GM18511 (cell line): ENCODE measurements around the gene CD6.

Experiments
- ATAC-seq: cut with Tn5 transposase; IDR thresholded peaks from one replicate; pipeline ENCODE4 v1.9.1; 2021; ENCODE audit warnings: mild to moderate bottlenecking, moderate library complexity; ENCODE audit not compliant: unreplicated experiment

Gene CD6

DNA sequence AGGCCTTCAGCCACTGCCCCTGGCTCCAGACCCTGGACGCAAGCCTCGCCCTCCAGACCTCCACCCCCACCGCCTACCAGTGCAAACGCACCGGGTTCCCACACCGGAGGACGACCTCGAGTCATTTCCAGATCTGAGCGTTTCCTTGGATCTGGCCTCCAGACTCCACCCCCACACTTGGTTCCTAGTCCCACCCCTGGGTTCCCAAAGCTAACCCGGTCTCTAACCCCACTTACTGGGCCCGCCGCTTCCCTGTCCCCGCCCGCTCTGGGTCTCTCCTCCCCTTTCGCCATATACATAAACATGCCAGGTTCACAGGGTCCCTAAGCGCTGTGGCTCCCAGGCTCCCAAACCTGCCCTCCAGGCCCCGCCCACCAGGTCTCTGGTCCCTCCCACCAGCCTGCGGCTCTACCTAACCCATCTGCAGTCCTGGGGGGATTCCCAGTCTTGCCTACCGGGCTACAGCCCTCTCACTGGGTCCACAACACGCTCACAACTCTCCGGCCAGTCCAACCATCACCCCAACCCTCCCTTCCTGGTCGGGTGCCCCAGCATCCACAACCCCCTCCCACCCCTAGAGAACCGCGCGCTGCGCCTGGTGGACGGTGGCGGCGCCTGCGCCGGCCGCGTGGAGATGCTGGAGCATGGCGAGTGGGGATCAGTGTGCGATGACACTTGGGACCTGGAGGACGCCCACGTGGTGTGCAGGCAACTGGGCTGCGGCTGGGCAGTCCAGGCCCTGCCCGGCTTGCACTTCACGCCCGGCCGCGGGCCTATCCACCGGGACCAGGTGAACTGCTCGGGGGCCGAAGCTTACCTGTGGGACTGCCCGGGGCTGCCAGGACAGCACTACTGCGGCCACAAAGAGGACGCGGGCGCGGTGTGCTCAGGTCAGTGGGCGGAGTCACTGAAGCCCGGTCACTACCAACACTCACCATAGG, 36.7 kb downstream of the CD6 start:
- ATAC-seq: no peak

DNA sequence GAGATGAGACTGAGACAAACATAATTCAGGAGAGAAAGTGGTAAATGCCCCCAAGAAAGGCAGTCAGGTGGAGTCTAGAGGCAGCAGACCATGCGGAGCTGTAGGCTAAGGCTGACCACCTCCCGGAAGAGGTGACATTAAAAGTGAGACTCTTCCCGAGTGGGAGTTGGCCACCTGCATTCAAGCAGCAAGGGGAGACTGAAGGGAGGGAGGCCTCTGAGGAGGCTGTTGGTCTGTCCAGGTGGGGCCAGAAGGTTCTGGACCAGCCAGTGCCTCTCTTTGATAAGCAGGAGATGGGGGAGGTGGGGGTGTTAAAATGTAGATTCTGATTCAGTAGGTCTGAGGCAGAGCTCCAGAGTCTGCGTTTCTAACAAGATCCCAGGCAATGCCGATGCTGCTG, 37.5 kb downstream of the CD6 start:
- no peak for ATAC-seq

DNA sequence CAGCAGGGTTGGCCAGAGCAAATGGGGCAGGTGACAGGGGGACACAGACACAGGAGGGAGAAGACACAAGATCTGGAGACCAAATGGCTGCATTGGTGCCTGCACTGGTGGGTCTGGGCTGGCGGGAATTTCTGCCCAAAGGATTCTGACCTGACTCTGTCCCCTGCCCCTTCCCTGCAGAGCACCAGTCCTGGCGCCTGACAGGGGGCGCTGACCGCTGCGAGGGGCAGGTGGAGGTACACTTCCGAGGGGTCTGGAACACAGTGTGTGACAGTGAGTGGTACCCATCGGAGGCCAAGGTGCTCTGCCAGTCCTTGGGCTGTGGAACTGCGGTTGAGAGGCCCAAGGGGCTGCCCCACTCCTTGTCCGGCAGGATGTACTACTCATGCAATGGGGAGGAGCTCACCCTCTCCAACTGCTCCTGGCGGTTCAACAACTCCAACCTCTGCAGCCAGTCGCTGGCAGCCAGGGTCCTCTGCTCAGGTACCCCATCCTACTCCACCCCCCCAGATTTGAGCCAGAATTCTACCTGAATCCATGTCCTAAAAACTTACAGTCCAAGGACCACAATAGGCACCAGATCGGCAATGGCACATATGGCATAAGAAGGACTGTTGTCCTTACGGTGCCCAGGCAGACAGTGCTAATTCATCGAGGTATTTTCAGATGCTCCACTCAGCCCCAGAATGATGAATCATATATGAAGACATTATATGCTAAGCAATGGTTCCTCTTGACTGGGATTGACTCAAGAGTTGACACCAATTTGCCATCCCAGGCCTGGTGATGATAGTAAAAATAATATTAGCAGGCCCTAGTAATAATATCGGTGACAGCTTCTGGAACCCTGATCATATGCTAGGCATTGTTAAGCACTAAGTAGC, 38.2 kb downstream of the CD6 start:
- no peak for ATAC-seq

DNA sequence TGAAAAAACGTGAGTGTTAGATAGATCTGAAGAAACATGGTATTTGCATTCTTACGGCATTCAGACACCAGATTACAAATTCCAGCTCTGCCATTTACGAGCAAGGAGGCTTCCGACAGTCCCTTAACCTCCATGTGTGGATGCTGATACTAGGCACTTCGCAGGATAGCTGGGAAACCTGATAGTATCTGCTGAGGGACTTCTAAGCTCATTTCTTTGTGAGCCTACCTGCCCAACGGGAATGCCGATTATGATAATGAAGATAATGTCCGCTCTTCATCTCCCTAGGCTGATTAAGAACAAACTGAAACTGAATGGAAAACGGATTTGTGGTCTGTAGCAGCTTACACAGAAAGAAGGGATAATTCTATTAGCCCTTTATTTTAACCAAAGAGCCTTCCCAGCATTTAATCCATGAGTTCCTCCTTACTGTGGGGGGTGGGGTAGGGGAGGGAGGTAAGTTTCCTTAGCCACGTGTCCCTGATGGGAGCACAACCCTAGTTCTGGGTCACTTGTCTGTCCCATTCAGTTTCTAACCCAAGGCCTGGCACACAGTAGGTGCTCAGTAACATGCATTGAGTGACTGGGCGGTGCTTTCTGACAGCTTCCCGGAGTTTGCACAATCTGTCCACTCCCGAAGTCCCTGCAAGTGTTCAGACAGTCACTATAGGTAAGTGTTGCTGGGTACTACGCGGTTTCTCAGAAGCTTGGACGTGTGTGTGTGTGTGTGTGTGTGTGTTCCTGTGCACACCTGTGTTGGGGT, 39.2 kb downstream of the CD6 start:
- ATAC-seq: no peak

DNA sequence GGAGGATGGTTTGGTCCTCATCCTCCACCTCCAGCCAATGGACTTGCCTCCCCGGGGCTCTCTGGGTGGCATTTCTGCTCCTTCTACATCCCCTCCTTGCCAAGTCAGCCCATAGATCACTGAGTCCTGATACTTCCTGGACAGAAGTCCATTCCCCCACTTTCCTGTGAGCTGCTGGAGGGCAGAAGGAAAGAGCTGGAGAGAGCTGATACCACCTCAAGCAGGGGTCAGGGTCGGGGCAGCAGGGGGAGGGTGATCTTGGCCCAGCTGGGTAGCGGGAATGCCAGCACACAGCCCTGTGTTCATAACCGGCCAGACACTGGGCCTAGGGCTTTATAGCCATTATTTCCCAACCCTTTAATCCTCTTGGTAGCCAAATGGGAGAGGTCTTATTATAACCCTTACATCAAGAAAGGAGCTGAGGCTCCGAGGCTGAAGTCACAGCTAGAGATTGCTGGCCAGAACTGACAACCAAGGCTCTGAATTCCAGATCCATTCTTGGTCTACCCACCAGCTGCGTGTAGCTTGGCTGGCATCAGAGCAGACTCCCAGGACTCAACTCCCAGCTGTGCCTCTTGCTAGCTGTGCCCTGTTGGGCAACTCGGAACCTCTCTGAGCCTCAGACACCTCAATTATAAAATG, 39.9 kb downstream of the CD6 start:
- ATAC-seq: no peak

DNA sequence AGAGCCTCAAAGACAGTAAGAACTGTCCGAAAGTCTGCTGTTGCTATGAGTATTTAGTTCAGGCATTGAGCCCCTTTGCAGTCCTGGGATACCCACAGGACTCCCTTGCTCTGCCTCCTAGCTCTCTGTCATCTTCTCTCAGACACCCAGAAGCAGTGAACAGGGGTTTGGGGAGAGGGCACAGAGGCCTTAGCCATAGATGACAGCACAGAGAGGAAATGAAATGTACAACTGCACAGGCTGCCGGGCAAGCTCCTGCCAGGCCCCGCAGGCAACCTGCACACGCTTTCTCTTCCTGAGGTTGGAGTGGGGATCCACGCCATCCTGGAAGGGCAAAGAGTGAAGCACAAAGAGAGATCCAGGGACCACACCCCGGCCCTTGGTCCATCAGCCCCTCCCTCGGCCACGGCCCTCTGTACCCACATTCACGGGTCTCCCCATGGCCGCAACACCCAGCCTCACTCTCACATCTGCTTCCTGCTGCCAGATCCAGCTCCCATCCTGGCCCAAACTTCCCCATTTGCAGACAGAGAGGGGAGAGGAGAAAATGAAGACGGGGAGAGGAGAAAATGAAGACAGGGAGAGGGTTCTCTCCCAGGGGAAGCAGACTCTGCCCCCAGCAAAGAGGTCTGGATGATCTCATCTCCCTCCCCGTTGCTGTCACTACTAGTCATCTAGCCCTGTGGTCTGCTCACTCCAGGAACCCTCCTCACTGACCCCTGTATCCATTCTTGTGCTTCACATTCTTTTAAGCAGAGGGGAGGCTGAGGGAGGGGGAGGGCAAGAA, 40.7 kb downstream of the CD6 start:
- no peak for ATAC-seq

DNA sequence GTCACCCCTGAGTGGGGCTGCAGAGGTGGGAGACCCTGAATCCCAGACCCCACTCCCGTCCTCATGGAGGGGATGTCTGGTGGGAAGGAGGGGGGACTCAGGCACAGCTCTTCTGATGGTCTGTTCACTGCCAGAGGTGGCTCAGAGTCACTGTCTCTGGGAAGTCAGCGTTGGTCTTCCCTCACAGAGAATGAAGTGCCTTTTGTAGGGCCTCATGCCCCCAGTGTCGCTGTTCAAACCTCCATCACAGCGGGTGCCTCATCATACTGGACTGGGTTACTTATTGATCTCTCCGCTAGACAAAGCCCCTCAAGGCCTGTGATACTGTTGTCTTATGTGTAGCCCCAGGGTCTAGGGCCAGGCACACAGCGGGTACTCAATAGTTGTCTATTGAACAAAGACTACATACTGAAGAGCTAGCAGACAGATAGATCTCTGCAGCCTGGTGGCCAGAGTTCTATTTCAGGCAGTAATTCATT, 41.3 kb downstream of the CD6 start:
- ATAC-seq: no peak

DNA sequence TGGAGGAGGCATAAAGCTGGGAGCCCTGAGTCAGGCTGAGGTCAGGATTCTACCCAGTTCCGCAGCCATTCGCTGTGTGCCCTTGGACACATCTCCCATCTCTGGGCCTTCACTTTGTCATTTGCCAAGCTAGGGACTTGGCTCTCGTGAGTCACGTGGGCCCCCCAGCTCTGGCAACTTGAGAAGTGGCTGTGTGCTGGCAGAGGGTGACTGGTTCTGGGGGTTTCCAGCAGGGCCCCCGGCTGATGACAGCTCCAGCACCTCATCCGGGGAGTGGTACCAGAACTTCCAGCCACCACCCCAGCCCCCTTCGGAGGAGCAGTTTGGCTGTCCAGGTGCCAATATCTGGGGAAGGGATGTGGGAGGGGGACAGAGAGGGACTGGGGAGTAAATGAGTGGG, 46.6 kb downstream of the CD6 start:
- ATAC-seq: no peak

DNA sequence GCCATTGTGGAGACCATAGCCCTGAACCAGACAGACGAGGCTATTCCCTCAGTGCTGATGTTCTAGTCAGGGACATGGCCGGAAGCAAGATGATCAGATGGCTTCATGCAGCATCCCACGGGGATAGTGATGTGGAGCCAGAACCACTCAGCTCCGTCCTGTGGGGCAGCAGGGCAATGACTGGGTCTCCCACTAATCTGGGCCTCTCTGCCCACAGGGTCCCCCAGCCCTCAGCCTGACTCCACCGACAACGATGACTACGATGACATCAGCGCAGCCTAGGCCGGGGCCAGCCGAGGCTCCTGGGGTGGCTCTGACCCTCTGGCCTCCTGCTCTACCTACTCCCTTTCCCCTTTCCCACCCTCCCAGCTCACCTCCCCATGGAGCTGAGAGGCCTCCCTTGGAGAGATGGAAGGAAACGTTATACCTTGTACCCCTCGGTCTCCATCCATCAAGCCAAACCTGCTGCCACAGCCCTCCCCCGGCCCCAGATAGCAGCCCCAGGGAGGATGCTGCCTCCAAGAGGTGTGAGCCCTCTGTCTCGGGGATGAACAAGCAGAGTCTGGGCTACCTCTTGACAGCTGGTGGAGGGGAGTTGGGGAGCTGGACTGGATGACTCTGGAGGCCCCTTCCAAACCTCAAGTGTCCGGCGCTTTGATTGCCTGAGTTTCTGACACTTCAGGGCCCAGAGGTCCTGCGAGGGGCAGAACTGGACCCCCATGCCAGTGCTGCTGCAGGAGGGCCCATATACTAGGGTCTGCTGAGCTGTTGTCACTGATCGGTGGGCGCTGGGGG, 47.8 kb downstream of the CD6 start:
- ATAC-seq: no peak

DNA sequence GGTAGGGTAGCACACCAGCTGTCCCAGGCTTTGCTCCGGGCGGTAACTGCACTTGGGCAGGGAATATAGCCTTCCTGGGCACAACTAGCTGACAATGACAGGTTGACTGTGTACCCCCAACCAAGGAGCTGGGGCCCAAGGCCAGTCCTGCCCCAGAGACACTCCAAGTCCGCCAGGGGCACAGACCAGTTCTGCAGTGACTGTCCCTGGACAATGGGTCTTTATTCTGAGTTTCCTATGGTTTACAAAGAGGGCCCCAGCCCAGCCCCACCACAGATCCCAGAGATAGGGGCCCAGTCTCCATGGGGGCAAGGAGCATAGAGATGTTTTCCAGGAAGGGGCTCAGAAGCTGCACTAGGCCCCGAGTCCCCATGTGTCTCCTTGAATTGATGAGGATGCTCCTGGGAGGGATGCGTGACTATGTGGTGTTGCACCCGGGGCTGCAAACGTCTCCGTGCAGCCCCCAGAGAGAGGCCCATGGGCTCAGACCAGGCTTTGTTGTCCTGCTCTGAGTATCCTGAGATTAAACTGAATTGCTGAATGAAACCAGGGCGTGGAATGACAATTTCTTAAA, 48.4 kb downstream of the CD6 start:
- ATAC-seq: no peak

DNA sequence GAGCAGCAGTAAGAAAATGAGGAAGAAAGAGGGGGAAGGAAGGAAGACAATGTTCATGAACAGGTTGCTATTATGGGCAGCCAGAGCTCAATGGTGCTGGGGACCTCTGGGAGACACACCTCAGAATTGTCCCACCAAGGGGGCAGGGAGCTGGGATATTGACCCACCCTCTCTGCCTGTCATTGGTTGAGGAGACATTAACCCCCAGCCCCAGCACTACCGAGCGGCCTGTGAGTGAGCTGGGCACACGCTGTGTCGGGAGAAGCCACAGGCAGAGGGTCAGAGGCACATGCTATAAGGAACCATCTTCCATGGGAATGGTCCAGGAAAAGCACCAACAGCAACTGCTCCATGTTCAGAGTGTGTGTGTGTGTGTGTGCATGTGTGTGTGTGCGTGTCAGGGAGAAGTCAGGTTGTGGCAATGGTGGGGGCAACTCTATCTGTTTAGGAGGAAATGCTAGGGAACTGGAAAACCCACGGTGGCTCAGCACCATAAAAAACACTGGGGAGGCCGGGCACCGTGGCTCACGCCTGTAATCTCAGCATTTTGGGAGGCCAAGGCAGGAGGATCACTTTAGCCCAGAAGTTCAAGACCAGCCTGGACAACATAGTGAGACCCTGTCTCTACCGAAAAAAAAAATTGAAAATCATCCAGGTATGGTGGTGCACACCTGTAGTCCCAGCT, 49.2 kb downstream of the CD6 start:
- ATAC-seq: no peak

DNA sequence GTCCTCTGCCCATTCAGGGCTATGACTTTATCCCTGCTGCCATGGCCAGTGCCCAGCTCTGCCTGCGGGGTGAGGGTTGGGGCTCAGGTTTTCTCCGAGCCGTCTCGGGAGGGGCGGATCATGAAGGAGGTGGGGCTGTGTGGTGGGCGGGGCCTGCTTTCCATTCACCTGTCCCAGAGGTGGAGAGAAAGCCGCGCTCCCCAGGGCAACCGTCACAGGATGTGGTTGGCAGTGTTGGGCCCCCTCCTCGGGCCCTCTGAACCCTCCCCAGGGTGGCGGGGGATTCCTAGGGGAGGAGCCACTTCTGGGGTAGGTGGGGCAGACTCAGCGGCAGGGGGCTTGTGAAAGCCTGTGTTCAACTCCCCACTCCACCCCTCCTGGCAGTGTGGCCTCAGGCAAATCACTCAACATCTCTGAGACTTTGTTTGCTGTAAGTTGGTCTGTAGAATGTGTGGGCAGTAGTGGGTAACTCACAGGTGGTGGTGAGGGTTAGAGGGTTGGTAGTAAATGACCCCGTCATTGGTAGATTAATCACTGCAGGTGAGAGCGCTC, 50.3 kb downstream of the CD6 start:
- ATAC-seq: no peak

DNA sequence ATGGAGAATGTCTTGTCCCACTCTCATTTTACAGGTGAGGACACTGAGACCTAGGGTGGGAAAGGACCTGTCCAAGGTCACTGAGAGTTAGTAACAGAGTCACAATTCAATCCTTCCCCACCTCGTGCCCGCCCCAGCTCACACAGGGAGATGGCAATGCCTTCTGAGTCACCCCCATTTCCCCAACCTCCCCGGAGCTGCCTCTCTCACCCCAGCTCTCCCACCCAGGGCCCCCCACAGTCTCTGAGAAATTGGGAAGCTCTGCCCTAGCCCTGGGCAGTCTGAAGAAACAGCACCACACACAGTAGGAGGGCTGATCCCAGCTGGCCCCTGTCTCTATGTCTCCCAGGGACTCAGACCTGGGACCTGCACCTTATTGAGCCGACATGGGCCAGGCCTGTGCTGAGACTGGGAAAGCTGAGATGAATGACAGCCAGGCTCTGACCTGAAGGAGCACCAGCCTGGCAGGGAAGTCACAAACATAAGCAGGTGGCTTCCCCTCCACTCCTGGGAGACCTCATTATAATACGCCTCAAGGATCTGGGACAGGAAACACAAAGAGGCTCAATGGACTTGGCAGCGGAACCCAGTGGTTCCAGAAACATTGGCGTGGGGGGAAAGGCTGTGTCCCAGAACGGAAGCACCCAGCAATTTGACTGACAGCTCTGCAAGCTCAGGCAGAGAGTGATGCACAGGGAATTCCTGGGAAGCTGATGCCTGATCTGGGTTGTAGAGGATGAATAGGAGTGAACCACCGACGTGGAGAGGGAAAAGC, 51.0 kb downstream of the CD6 start:
- no peak for ATAC-seq

DNA sequence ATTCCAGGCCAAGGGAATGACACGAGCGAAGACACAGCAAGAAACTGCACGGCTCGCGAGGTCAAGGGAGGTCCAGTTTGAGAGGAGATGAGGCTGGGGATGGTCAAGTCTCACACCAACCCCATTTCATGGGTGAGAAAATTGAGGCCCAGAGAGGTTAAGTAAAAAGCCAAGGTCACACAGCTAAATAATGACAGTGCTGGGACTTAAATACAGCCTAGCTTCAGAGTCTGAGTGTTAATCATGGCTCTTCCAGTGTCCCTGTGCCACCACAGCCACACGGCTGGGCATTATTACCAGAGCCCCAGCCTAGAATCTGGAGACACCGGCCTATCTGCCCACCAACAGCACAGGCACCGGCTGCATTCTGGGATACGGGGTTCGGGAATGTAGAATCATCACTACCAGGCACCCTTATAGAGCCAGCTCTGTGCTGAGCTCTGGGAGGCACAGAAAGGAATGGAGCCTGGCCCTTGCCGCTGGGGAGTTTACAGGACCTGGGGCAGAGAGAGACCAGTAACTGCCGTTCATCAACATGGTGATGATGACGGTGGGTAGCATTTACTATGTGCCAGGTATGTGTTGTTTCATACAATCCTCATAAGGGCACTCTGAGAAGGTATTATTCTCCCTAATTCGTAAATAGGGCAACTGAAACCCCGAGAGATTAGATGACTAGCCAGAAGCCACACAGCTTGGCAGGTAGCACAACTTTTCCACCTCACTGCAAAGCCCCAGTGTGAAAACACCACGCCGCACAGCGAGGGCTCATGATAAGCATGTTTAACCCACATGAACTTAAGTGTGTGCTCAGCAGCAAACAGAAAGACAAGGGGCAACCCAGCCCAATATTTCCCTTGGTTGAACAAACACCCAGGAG, 51.8 kb downstream of the CD6 start:
- ATAC-seq: no peak

DNA sequence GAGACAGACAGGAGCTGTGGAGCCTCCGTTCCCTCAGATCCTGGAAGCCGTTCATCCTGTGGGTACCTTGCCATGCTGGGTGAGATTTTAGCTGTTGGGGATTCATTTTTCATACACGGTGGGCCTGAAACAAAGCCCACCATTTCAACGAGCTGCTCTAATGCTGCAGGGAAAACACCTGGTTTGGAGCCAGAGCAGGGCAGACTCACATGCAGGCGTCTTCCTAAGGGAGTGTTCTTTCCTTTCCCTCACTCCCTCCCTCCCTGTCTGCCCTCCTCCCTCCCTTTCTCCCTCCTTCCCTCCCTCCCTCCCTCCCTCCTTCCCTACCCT, 52.5 kb downstream of the CD6 start:
- ATAC-seq: no peak
